Gastroesophageal sphincter (tissue), 4 donors: Measurements from ENCODE around the gene HNF1B. TPM values are rescaled to one million over a fixed set of nuclear protein-coding genes. Genes with fewer than 3 reads are reported as not detected.

Experiments used
- ATAC-seq: fragments of 150-250 bp; one replicate; pipeline ENCODE4 v1.9.1; 2016; ENCODE audit warnings: mild to moderate bottlenecking, moderate library complexity
- H3K27ac ChIP-seq, 4 donors: fragments of 200-600 bp; sonication (generic) in 3 of 4; 1 replicate in 3 of 4; 2 replicates in 1 of 4; pipeline ENCODE4 v1.5.1; 2016 to 2019
- H3K27me3 ChIP-seq: fragments of 200-600 bp; sonication (generic); one replicate; pipeline ENCODE4 v1.5.1; 2019
- H3K36me3 ChIP-seq, 2 donors: fragments of 200-600 bp; sonication (generic); one replicate each; pipeline ENCODE4 v1.5.1; 2019; ENCODE audit warnings: control low read depth in 1 of 2
- H3K4me1 ChIP-seq, 3 donors: fragments of 200-600 bp; sonication (generic); 1 replicate in 2 of 3; 2 replicates in 1 of 3; pipeline ENCODE4 v1.5.1; 2016 to 2019; ENCODE audit warnings: control low read depth in 2 of 3
- H3K4me3 ChIP-seq, 2 donors: fragments of 200-600 bp; sonication (generic); one replicate each; pipeline ENCODE4 v1.5.1; 2019; ENCODE audit warnings: mild to moderate bottlenecking in 1 of 2, moderate library complexity in 1 of 2
- H3K9me3 ChIP-seq, 3 donors: fragments of 200-600 bp; sonication (generic); one replicate each; pipeline ENCODE4 v1.5.1; 2017 to 2019; ENCODE audit warnings: control low read depth in 2 of 3
- CTCF ChIP-seq, 4 experiments: fragments of 200-600 bp in 2 of 4; fragments of 450-650 bp in 2 of 4; sonication (generic) in 1 of 4; IDR thresholded peaks; one replicate each; pipeline ENCODE4 v1.5.1; 2017 to 2019; ENCODE audit warnings: antibody characterized with exemption in 4 of 4, mild to moderate bottlenecking in 2 of 4, moderate library complexity in 2 of 4
- EP300 ChIP-seq: sonication (generic); formaldehyde crosslinking; IDR thresholded peaks from one replicate; pipeline ENCODE4 v1.6.1; 2017; ENCODE audit warnings: antibody characterized with exemption, mild to moderate bottlenecking
- POLR2A ChIP-seq, 2 donors: fragments of 450-650 bp; IDR thresholded peaks; one replicate each; pipeline ENCODE4 v1.6.1; 2017; ENCODE audit warnings: antibody characterized with exemption in 2 of 2, mild to moderate bottlenecking in 2 of 2, moderate library complexity in 1 of 2
- POLR2AphosphoS5 ChIP-seq: sonication (generic); formaldehyde crosslinking; IDR thresholded peaks from one replicate; pipeline ENCODE4 v1.6.1; 2017; ENCODE audit warnings: antibody characterized with exemption
- WGBS, 2 donors: methylation state at CpG; one replicate each; pipeline ENCODE4 v1.1.5; 2018; ENCODE audit warnings: low coverage in 1 of 2; 5-methylcytosine and 5-hydroxymethylcytosine counted together
- total RNA-seq, 4 donors: library from RNA; depleted of rRNA; stranded (reverse); fragments of >200 nt; gene quantifications; one replicate each; pipeline ENCODE4 v1.1.0, GENCODE V29; 2016

Gene HNF1B
- total RNA-seq, 4 donors from 2014 or later = not detected

DNA sequence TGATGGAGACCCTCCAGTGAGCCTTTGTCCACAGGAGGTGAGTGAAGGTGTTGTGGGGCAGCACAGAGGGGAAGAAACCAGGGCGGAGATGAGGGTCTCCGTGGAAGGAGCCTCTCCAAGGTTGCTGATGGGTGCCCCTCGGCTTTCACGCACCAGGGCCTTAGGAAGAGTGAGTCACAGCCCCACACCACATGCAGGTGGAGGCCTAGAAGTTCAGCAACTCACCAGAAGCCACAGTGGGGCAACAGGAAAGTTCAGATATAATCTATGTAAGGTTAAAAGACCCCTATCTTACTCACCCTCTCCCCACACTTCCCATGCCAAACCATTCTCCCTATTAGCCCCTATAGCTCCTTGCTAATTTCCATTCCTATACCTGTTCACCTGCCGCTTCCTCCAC lies 9.5 kb upstream of the HNF1B start:
- WGBS, 2 donors = 85% methylated on average over 5 of the region's 5 CpGs; no CpG with 5 or more reads in 1 of the 2 donors
- Histone ChIP-seq H3K4me1 (no peaks in the 10 kb centered on the region), H3K36me3 (no peaks in the 10 kb centered on the region), H3K9me3 (no peaks in the 10 kb centered on the region), H3K27ac (no peak overlapping the region), H3K4me3 (no peak overlapping the region), H3K27me3 (peaks cover 54% of the 10 kb centered on the region)
- no peak for ATAC-seq
- TF ChIP-seq EP300 (no peak), POLR2AphosphoS5 (no peak), CTCF (IDR thresholded peaks at IDR 0.05) (no peak), POLR2A (IDR thresholded peaks at IDR 0.05) (no peak)

GRCh38 chr17:37752482-37752881 lies 7.6 kb upstream of the HNF1B start:
- no peak overlapping the region for H3K27ac ChIP-seq
- WGBS, 2 donors = 68 to 71% methylated on average over 2 of the region's 5 CpGs
- no peak for TF ChIP-seq POLR2A (IDR thresholded peaks at IDR 0.05)
- no peak for TF ChIP-seq POLR2AphosphoS5
- TF ChIP-seq EP300 = no peak
- TF ChIP-seq CTCF (IDR thresholded peaks at IDR 0.05) = no peak
- no peak for ATAC-seq
- H3K4me3 ChIP-seq = no peak overlapping the region
- no peaks in the 10 kb centered on the region for H3K9me3 ChIP-seq
- no peaks in the 10 kb centered on the region for H3K4me1 ChIP-seq
- H3K36me3 ChIP-seq = no peaks in the 10 kb centered on the region
- H3K27me3 ChIP-seq = peaks cover 45% of the 10 kb centered on the region

DNA sequence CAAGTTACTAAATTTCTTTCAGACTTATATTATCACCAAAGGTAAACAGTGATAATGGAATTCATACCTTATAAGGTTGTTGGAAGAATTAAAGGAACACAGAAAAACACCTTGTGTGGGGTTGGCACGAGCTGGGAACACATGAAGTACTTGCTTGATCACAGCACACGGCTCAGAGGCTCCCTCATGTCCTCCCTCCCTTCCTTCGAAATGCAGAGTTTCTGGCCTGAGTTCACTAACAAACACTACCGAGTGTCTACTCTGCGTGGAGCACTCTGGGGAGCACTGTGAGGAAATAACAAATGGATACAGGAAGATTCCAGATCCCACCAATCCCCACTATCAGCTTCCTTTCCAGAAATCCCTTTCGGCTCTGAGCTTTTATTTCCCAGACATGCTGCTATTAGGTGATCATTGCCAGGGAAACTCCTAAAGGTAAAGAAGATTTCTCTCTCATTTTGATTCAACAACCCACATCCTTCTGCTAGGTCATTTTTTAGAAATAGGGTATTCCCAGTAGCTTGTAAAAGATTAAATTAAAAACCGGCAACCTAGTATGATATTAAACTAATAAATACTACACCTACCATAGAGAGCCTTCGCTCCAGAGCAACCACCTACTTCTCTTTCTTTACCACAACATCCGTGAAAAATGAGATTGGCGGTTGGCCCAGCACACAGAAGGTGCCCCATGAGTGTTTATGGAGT lies 6.1 kb upstream of the HNF1B start:
- no peaks in the 10 kb centered on the region for H3K36me3 ChIP-seq
- H3K4me1 ChIP-seq = no peaks in the 10 kb centered on the region
- no peaks in the 10 kb centered on the region for H3K9me3 ChIP-seq
- 57 to 74% methylated on average over 10 of the region's 10 CpGs for WGBS, 2 donors
- H3K27me3 ChIP-seq = peaks cover 48% of the 10 kb centered on the region
- TF ChIP-seq POLR2A (IDR thresholded peaks at IDR 0.05) (no peak), EP300 (no peak)
- ATAC-seq = no peak
- H3K4me3 ChIP-seq = no peak overlapping the region
- H3K27ac ChIP-seq = no peak overlapping the region

GRCh38 chr17:37750292-37750691 lies 5.4 kb upstream of the HNF1B start:
- Histone ChIP-seq H3K36me3 (no peaks in the 10 kb centered on the region), H3K9me3 (no peaks in the 10 kb centered on the region), H3K4me1 (peaks cover 0 to under 1% (median 0%) of the 10 kb centered on the region in 3 donors), H3K27ac (no peak overlapping the region), H3K27me3 (peaks cover 53% of the 10 kb centered on the region), H3K4me3 (no peak overlapping the region)
- no peak for ATAC-seq
- no peak for TF ChIP-seq POLR2AphosphoS5
- TF ChIP-seq POLR2A (IDR thresholded peaks at IDR 0.05) = no peak
- no peak for TF ChIP-seq EP300
- 36 to 69% methylated on average over 1 to 4 of the region's 5 CpGs for WGBS, 2 donors

DNA sequence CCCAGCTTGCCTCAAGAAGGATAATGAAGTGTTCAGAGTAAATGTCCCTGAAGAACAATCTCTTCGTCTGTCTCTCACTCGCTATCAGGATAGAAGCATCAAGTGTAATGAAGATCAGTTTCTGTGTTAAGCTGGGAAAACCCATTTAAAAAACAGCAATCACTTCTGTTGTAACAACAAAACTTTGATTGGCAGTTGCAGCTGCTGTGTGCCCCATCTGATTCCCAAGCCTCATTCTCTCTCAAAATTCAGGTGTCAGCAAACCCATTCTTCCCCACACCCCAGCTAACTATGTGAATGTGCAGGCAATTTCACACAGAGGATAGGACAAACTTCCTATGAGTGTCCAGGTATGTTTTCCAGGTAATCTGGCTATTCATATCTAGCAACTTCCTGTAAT lies 2.4 kb upstream of the HNF1B start:
- Histone ChIP-seq H3K4me3 (no peak overlapping the region), H3K27ac (no peak overlapping the region), H3K4me1 (peaks cover 0 to 31% (median 11%) of the 10 kb centered on the region in 3 donors), H3K9me3 (no peaks in the 10 kb centered on the region), H3K27me3 (peaks cover 66% of the 10 kb centered on the region), H3K36me3 (no peaks in the 10 kb centered on the region)
- WGBS, 2 donors = 62 to 72% methylated on average over 2 of the region's 2 CpGs
- TF ChIP-seq POLR2A (IDR thresholded peaks at IDR 0.05) = no peak
- TF ChIP-seq CTCF (IDR thresholded peaks at IDR 0.05) = no peak
- TF ChIP-seq POLR2AphosphoS5 = no peak
- TF ChIP-seq EP300 = no peak
- ATAC-seq = no peak

DNA sequence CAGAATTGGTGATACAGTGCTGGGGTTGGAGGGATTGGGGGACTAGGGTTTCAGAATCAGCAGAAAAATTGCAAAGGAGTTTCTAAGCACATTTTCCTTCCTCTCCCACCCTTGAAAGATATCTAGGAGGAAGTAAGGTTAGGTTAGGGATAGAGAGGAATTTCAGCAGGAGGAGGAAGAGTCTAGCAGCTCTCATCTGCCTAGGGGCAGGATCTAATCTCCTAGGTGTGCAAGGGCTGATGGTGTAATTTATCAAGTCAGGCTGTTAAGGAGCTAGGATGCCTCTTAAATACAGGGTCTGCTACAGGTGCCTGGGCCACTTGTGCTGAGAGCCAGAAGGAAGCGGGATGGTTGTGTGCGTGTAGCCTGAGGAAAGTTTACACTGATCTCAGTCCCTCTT lies 1.8 kb upstream of the HNF1B start:
- no peak for ATAC-seq
- 50% methylated on average over 2 of the region's 2 CpGs for WGBS, 2 donors
- H3K4me3 ChIP-seq = no peak overlapping the region
- H3K36me3 ChIP-seq = no peaks in the 10 kb centered on the region
- H3K27ac ChIP-seq = no peak overlapping the region
- peaks cover 0 to 37% (median 15%) of the 10 kb centered on the region in 3 donors for H3K4me1 ChIP-seq
- peaks cover 72% of the 10 kb centered on the region for H3K27me3 ChIP-seq
- no peaks in the 10 kb centered on the region for H3K9me3 ChIP-seq
- TF ChIP-seq POLR2A (IDR thresholded peaks at IDR 0.05) = no peak
